ENCODE data around the gene DPEP1.
"Not testable (repeated sequence)": the region's sequence is repeated elsewhere in the genome, so short reads cannot be mapped to it uniquely, and the experiment has no call there.

DPEP1 gene

DNA sequence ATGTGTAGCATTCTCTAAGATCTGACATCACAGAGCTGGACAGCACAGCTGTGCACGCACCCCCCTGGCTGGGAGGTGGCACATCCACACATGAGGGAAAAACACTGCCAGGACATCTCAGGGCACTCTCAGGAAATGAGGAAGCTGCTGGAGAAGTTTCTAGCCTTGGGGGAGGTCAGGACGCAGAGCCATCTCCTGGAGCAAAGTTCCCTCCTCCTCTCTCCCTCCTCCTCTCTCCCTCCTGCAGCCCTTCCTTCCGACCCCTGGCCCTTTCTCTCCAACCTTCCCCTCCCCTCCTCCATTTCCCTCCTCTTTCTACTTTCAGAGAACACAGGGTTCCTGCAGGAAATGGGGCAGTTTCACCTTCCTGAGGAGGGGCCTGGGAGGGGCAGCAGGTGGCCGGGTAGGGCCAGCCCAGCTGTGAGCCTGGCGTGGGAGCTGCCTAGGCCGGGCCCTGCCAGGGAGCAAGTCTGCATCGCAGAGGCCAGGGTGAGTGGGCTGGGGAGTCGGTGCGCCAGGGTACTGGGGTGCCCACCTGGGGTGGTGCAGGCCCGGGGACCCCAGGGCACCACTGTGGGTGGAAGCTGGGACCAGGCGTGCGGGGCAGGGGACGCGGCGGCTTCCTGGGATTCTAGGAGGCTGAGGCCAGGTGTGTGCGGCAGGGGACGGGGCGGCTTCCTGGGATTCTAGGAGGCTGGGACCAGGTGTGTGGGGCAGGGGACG lies at the start of gene DPEP1:
DPEP1 (plus strand) TSS at position 412 of the 723 bp plus-strand sequence. CDS start 16,769 bp downstream, outside the sequence.
- DNase-seq, result no peak

DNA sequence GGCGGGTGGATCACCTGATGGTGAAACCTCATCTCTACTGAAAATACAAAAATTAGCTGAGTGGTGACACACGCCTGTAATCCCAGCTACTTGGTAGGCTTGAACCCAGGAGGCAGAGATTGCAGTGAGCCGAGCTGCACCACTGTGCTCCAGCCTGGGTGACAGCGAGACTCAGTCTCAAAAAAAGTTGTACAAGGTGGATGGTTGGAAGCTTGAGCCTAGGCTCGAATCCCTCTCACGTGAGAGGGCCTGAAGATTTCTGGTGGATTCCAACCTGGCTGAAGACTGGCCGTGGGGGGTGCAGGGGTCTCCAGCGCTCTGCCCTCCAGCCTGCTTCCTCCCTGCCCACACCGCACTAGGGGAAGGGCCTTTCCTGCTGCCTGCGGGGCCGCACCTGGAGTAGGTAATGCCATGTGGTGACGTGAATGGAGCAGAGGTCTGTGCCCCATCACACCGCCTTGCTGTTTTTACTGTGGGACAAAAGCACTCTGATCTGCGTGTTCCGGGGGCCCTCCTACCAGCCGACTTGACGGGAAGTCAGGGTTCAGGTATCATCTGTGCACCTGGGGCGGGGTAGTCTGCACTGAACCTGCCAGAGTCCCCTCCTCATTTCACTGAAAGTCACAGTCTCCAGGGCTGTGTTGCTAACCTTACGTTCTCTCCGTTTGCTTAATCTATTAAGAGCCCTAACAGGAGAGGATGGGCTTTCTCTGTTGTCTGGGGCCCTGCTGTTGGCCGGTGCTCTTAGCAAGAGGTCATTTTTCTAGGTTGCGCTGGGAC lies 48.8 kb upstream of the DPEP1 start:
- no peak for DNase-seq

DNA sequence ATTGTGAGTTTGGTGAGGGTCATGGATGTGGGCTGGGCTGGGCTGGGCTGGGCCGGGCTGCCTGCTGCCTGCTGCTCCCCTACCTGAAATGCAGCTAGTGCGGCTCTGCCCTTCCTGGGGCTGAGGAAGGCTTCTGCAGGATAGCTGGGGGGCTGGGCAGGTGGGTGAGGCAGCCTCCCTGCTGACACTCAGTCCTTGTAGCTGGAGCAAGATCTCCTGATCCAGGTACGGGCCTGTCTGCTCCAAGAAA lies 48.3 kb upstream of the DPEP1 start:
- DNase-seq, result no peak

DNA sequence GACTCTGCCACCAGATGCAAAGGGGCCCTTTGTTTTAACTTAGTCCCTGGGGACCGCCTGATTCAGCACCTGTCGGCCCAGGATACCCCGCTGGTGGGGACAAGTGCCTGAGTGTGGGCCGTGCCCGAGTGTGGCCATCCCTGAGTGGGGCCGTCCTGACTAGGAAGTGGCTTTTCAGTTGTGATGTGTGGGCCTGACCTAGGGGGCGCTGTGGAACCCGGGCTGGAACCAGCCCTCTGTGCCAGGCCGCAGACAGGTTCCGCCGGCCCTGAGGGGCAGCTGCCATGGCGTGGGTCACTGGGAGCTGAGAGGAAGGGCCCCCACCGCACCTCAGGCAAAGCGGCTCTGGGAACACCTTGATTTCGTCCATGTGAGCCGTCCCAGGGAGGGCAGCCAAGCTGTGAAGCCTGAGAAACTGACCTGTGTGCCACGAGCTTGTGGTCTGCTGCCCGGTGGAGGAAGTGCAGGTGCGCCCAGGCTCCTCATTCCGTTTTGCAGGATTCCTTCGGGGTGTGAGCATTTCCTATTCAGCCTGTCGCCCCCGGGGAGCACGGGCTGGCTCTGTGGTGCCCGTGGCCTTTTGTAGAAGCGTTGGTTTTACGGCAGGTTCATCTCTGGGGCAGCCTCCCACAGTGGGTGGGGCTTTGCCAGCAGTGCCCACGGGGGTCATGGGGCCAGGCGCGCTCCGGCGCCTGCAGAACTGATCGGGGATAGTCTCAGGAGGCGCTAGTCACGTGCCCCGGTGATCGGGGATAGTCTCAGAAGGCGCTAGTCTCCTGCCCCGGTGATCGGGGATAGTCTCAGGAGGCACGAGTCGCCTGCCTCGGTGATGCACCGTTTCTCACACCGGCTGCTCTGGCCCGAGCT lies 47.7 kb upstream of the DPEP1 start:
- peak; percentile 38 for DNase-seq

DNA sequence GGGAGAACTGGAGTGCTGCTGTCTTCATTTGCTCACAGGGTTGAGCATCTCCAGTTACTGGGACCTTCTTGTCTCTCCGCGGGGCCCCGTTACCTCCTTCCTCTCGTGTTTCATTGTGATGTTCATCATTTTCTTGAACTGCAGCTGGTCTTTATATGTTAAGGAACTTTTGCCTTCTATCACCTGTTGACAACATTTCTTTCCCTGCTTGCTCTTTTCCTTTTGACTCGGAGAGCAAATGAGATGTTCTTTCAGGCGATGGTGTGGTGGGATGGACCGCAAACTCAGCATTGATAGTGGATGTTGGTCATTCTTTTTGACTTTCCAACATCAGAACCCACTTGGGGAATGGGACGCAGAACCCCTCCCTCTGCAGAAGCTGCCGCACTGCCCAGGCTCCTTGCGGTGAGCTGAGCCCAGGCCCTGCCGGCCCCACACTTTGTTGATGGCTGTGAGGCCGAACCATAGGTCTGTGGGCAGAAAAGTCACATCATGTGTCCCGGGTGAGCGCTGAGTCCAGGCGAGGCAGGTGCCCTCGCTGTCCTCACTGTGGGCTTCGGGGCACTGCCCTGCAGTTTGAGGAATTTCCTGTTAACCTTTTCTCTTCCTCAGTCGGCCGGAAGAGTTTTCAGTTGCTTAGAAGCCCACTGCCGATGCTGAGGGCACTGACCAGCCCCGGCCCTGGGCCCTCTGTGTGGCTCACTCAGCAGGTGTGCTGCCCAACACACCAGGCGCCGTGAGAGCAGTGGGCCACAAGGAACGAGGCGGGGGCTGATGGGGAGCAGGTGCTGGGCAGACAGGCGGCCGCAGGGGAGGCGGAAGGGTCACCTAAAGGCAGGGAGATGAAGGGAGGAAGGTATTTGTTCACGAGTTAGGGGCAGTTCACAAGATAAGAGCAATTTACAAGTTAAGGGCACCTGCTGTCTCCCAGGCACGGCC lies 45.5 kb upstream of the DPEP1 start:
- no peak for DNase-seq

DNA sequence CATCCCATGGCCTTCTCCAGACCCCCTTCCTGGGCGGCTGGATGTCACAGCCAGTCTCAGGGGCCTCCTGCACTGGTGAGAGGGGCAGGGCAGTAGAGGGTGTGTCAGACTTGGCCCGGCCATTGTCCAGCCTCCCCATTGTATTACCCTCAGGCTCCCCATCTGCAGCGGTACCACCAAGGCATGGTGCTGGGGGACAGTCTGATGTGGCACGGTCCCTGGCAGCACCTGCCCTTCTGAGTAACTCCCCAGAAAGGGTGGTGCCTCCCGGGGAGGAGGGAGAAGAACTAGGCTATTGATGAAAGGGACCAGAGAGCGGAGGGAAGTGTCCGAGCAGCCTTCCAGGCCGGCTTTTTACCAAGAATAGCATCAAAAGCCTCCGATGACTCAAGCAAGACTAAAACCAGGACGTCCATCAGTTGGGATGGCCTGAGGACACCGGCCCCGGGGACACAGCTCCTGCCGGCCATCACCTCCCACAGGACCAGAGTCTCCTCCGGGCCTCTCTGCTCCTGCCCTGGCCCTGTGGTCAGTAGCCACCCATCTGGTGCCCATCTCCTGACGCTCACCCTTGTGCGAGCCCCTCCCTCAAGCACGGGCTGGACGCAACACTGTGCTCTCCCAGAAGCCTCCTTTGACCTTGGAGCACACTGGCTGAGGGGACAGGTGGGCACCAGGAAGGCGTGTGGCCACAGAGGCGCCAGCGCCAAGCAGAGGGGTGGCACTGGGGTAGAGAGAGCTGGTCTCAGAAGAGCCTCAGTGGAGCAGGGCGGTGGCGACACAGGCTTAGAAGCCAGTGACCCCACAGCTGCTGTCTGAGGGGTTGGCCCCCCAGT lies 43.7 kb upstream of the DPEP1 start:
- DNase-seq, result no peak

DNA sequence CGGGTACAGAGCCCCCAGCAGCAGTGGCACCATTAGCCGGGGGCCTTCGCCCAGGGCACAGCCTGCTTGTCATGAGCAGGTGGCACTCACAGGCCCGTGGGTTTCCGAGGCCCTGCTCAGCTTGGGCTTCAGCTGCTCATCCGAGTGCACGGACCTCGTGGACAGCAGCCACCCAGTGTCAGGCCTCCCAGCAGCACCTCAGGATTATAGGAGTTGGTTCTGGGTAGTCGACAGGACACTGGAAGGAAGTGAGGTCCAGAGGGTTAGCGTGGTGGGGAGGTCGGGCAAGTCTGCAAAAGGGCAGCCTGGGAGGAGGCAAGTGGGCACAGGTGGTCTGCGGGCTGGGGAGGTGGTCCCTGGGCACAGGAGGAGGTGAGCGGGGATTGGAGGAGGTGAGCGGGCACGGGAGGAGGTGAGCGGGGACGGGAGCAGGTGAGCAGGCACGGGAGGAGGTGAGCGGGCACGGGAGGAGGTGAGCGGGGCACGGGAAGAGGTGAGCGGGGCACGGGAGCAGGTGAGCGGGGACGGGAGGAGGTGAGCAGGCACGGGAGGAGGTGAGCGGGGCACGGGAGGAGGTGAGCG lies 43.0 kb upstream of the DPEP1 start:
- DNase-seq, result no peak

DNA sequence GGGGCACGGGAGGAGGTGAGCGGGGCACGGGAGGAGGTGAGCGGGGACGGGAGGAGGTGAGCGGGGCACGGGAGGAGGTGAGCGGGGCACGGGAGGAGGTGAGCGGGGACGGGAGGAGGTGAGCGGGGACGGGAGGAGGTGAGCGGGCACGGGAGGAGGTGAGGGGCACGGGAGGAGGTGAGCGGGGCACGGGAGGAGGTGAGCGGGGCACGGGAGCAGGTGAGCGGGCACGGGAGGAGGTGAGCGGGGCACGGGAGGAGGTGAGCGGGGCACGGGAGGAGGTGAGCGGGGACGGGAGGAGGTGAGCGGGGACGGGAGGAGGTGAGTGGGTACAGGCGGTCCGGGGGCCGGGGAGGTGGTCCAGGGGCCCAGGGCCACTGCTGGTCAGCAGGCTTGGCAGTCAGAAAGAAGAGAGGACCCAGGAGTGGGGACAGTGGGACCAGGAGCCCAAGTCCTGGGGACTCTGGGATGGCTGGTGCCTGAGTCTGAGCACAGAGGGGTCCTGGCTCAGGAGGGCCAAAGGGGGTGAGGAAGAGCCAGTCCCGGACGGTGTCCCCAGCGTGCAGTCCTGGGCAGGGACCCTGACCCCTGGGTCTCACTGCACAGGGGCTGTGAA lies 42.4 kb upstream of the DPEP1 start:
- DNase-seq, result not testable (repeated sequence)

DNA sequence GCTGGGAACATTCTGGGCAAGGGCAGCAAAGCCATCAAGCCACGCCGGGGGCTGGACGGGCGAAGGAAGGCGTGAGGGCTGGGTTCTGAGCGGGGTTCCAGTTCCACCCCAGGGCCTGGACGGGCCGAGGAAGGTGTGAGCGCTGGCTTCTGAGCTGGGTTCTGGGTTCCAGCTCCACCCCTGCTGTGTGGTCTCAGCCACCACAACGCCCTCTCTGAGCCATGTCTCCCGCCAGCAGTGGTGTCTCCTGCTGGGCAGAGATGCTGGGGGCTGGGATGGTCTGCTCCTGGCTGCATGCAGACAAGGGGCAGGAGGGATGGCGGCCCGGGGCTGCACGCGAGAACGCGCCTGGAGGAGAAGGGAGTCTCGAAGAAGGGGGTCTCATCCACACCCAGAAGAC lies 41.8 kb upstream of the DPEP1 start:
- DNase-seq, result no peak

DNA sequence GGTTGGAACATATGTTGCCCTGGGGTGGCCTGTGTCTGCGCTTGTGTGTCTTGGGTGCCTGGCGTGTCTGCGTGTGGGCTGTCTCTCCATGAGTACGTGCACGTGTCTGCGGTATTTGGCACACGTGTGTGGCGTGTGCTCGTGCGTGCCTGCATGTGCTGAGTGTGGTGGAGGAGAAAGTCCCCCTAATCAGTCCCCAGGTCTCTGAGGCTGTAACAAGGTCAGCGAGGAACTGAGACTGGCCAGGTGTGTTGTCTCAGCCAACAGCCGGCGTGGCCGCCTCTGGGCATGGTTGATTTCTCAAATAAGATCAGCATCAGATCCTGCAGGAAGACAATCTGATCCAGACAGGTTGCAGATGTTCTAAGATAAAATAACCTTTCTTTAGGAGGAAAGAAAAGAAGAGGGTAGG lies 41.4 kb upstream of the DPEP1 start:
- DNase-seq, result no peak

DNA sequence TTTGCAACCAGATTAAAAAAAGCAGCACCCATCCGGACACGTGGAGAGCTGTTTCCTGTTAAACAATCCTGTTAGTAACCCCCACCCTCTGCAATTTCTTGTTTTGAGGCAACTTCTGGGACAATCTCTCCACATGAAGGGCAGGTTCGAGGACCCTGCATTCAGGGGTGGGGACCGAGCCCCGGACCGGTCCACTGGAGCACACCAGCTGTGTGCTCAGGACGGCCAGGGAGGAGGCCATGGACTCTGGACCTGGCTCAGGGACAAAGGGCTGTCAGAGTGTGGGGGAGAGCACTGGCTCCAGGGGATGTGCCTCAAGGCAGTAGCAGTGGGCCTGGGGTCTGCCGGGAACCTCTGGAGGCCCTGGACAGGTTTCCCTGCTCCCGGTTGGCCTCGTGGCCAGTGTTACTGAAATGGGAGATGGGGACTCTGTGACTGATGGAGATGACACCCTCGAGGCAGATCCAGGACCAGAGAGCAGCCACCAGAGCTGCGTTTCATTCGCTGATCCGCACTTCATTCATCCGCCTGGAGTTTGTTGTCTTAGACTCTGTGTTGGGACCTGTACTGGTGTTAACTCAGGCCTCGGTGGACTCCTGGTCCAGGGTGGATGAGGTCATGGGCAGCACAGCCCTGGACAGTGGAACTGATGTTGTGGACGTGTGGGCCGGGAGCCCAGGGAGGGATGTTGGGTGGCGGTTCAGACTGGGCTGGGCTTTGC lies 40.8 kb upstream of the DPEP1 start:
- DNase-seq, result no peak

DNA sequence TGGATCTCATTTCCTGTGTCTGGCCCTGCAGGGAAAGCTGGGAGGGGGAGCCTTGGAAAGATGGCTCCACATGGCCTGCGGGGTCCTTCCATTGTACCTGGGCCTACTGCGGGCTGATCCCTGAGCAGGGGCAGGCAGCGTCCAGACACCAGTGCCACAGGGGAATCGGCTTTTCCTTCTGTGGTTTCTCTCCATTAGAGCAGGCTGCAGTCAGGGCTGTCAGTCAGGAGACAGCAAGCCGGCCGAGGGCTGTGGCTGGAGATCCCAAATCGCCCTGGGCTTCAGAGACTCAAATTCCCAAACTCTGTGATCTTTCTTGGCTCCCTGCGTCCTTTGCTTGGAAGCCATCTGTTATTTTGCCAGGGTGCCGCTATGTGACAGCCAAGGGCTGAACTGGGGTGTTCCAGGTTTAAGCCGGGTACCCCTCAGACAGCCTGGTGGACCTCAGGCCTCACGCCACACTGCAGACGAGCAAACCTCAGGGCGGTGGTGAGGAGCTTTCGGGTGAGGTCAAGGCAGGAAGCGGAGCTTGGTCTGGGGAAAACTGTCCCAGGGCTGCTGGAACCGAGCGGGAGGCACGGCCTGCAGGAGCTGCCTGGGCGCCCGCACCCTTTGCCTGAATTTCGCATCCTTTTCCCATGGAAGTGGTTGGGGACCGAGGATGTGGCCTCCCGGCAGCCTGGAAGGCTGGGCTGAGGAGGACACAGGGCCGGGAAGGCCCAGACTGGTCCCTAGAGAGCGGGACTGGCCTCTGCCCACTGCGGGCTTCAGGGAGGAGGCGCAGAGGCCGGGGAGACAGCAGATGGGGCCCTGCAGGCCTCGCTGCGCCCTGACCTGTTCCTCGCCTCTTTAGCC lies 39.4 kb upstream of the DPEP1 start:
- DNase-seq, result no peak

DNA sequence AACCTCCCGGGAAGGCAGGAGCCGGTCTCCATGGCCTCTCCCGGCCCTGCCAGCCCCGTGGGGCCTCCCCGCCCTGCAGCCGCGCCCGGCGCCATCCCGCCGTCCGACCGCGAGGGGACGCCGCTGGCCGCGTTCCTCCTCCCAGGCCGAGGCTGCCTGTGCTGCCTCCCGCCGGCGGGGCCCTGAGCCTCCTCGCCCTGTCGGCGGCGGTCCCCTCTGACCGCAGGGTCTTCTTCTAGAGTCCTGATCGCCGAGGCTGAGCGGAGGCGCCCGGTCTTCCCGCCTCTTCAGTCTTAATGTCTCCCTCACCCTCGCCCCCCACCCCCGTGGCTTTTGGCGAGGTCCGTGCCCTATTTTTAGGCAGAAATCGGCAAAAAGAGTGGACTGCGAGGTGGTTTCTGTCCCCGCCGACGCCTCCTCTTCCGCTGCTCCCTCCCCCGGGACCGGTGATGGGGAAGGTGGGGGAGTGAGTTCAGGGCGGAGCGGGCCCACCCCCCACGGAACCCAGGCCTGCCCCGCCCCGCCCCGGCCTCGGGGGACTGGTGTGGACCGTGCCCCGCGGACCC lies 38.7 kb upstream of the DPEP1 start:
- DNase-seq, result peak; percentile 31

DNA sequence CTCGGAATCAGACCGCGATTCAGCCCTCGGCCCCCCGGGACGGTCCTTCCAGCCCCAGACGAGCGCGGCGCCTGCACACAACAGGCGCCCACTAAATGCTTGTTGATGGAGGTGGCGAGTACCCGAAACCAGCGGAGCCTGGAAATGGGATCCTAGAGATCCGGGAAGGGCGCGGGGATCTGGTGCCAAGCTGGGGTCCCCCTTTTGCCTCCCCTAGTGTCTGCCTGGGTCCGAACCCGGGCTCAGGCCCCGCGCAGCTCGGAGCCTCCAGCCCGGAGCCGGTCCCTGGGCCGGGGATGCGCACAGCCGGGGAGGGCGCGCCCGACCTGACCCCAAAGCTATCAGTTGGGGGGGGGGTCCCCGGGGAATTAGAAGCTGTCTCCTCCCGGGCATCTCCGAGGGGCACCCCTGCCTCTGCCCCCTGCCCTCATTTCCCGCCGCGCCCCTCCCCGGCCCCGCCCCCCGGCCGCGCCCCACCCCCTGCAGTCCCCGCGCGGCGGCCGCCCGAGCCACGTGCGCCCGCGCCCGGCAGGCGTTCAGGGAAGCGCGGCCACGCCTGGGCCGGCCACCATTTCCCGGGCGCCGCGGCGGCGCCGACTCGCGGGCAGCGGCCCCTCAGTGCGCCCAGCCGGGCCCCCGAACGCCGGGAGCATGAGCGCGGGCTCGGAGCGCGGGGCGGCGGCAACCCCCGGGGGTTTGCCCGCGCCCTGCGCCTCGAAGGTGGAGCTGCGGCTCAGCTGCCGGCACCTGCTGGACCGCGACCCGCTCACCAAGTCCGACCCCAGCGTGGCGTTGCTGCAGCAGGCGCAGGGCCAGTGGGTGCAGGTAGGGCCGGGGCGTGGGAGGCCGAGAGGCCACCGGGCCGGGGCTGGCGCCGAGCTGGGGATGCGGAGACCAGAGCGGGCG lies 37.9 kb upstream of the DPEP1 start, which contains the start of gene CPNE7:
CPNE7 (plus strand) TSS at position 512 of the 906 bp plus-strand sequence; CDS start at position 652, 140 bp downstream.
- no peak for DNase-seq

DNA sequence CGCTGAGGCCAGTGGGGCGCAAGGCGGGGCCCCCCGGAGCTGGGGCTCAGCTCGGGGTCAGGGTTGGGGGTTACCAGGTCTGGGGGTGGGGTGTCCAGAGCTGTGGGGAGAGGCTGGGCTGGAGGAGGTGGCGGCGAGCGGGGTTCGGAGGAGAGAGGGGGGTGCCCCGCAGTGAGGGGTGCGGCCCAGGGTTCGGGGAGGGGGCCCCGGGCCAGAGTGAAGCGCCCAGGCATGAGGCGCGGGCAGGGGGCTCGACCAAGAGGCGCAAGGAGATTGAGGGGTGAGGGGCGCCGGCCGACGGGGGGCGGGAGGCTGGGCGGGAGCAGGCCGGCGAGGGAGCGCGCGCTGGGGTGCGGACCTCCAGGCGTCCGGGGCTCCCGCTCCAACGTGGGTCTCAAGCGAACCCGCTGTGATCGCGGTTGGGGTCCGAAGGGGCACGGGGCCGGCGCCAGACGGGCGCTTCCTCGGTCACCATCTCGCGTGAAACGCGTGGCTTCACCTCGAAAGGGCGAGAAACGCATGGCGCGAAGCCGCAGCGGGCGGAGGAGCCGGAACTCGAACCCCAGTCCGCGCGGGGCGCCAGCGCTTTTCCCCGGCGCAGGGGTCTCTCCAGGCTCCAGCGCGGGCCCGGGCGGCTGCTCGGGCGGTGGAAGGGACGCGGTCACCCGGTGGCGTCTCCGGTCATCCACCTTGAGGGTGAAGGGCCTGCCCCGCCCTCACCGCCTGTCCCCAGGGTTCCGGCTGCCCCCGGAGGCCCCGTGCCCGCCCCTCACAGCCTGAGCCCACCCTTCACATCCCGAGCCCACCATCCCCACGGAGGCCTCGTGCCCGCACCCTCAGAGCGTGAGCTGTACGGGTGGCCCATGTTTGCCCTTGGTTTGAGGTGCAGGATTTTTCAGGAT lies 37.0 kb upstream of the DPEP1 start:
- DNase-seq, result no peak

DNA sequence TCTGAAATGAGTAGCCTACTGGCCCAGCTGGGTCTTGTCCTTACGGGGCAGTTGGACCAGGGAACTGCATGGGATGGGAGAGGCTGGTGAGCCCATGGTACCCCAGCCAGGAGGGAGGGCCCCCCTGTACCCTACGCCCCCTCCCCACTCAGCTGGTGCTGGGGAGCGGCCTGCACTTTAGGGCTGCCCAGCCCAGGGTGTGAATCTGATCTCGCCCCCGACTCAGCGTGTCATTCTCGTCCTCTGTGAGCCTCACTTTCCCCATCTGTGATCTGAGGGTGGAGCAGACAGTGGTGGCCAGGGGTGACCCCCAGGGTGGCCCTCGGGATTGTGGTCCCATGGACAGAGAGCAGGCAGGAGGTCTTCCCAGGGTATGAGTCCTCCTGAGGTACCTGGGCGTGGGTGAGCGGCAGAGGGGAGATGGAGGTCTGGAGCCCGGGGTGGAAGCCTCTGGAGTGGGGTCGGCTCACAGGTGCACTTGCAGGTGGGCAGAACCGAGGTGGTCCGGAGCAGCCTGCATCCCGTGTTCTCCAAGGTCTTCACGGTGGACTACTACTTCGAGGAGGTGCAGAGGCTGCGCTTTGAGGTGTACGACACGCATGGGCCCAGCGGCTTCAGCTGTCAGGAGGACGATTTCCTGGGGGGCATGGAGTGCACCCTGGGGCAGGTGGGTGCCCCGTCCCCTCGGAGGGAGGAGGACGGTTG lies 36.2 kb upstream of the DPEP1 start:
- DNase-seq, result no peak
